HL-60/S4 (cell line): ENCODE results near the gene PROCR.

Experiments used
- in situ Hi-C: fragments of 300-500 bp; cut with MboI; formaldehyde crosslinking; loops from 2 replicates; pipeline ENCODE4 v1.14.3; 2022; ENCODE audit warnings: low sequenced_read_pairs

The PROCR gene

DNA sequence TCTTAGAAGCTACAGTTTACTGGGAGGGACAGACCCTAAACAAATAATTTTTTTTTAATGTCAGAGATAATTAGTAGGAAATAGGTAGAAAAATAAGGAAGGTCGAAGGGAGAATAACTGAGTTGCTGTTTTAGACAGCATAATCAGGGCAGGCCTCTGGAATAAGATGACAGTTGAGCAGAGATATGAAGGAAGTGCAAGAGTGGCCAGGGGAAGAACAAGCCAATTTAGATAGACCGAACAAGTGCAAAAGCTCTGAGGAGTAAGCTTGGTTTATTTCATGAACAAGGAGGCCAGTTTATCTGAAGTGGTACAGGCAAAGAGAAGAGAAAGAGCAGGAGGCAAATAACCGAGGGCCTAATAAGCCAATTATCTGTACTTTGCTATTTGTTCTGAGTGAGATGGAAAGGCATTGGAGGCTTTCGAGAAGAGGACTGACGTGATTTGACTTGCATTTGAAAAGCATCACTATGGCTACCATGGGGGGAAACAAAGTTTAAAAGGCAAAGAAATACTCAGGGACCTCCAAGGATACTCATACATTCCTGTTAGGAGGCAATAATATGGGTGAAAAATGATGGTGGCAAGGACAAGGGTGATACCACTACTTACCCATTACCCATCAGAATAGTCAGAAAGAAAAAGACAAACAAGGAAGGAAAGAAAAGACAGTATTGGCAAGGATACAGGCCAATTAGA lies 19.7 kb downstream of the PROCR start:
- in situ Hi-C loops: loop anchor here (10.0 kb wide), 1 partner anchor 57 kb away; no protein-coding TSS in a partner anchor

DNA sequence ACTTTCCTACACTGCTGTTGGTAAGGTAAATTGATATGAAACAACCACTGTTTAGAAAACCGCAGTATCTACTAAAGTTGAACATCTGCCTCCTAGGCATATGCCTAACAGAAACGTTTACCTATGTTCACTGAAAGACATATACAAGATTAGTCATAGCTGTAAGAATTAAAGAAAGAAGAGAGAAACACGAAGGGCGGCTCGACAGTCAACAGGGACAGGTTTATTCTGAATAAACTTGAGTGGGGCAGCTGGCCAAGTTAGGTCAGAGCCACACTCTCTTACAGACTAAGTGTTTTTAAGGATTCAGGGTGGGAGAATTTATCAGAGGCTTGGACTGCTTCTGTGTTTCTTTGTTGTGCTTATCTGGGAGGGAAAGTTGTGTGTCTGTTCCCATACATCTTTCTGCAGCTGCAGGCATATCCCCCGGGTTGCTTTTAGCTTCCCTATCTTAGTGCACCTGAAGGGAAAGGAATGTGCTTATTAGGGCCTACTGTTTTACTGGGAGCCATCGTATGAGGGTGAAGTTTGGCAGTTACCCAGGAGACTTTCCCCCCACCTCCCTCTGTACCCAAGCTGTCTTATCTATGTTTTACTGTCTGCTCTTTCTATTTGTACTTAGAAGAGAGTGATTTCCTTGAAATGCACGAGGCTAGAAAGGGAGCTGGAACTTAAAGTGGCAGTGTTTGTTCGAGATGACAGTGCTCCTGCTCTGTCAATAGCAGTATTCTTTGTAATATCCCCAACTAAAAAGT lies 20.4 kb downstream of the PROCR start:
- in situ Hi-C loops: loop anchor here (10.0 kb wide), 1 partner anchor 57 kb away; no protein-coding TSS in a partner anchor

DNA sequence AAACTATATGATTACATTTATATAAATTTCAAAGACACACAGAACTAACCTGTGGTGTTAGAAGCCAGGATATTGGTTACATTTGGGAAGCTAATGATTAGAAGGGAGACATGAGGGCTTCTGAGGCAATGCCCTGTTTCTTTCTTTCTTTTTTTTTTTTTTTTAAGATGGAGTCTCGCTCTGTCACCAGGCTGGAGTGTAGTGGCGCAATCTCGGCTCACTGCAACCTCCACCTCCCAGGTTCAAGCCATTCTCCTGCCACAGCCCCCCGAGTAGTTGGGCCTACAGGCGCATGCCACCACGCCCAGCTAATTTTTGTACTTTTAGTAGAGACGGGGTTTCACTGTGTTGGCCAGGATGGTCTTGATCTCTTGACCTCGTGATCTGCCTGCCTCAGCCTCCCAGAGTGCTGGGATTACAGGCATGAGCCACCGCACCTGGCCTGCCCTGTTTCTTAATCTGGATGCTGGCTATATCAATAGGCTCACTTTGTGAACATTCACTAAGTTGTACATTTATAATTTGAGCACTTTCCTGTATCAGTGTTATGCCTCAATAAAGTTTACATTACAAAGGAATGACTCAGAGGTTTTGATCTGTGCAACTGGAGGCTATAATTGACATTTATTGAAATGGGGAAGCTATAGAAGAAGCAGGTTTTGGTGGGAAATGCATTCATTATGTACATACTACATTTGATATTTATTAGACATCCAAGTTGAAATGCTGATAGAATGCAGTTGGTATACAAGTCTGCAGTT lies 21.3 kb downstream of the PROCR start:
- in situ Hi-C loops: loop anchor here (10.0 kb wide), 1 partner anchor 58 kb away; no protein-coding TSS in a partner anchor

GRCh38 chr20:35196313-35196712 lies 24.4 kb downstream of the PROCR start:
- in situ Hi-C loops: loop anchor here (10.0 kb wide), 1 partner anchor 62 kb away; no protein-coding TSS in a partner anchor

DNA sequence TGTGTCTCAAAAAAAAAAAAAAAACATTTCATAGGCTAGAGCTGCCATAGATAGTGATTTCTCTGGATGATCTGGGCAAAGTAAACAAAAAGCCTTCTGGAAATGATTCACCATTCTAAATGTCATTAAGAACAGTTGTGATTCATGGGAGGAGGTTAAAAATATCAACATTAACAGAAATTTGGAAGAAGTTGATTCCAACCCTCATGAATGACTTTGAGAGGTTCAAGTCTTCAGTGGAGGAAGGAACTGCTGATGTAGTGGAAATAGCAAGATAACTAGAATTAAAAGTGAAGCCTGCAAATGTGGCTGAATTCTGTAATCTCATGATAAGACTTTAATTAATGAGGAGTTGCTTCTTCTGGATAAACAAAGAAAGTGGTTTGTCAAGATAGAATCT lies 27.9 kb downstream of the PROCR start:
- in situ Hi-C loops: loop anchor here (10.0 kb wide), 2 partner anchors 65 to 105 kb away; partner anchors contain the start of gene TRPC4AP

DNA sequence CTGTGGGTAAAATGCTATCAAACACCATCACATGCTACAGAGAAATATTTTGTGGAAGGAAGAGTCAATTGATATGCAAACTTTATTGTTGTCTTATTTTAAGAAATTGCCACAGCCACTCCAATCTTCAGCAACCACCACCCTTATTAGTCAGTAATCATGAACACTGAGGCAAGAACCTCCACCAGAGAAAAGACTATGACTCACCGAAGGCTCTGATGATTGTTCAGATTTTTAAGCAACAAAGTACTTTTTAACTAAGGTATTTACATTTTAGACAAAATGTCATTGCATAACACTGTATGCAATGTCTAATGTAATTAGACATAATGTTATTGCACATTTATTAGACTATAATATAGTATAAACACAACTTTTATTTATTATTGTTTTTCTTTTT lies 28.4 kb downstream of the PROCR start:
- in situ Hi-C loops: loop anchor here (10.0 kb wide), 1 partner anchor 105 kb away; the partner anchor contains the start of gene TRPC4AP

GRCh38 chr20:35201467-35201866 lies 29.6 kb downstream of the PROCR start:
- in situ Hi-C loops: loop anchor here (10.0 kb wide), 1 partner anchor 107 kb away; the partner anchor contains the start of gene TRPC4AP

GRCh38 chr20:35206802-35207201 lies 34.9 kb downstream of the PROCR start:
- in situ Hi-C loops: loop anchor here (10.0 kb wide), 1 partner anchor 112 kb away; the partner anchor contains the start of gene TRPC4AP

GRCh38 chr20:35207950-35208611 lies 36.2 kb downstream of the PROCR start:
- in situ Hi-C loops: loop anchor here (10.0 kb wide), 1 partner anchor 113 kb away; the partner anchor contains the start of gene TRPC4AP

DNA sequence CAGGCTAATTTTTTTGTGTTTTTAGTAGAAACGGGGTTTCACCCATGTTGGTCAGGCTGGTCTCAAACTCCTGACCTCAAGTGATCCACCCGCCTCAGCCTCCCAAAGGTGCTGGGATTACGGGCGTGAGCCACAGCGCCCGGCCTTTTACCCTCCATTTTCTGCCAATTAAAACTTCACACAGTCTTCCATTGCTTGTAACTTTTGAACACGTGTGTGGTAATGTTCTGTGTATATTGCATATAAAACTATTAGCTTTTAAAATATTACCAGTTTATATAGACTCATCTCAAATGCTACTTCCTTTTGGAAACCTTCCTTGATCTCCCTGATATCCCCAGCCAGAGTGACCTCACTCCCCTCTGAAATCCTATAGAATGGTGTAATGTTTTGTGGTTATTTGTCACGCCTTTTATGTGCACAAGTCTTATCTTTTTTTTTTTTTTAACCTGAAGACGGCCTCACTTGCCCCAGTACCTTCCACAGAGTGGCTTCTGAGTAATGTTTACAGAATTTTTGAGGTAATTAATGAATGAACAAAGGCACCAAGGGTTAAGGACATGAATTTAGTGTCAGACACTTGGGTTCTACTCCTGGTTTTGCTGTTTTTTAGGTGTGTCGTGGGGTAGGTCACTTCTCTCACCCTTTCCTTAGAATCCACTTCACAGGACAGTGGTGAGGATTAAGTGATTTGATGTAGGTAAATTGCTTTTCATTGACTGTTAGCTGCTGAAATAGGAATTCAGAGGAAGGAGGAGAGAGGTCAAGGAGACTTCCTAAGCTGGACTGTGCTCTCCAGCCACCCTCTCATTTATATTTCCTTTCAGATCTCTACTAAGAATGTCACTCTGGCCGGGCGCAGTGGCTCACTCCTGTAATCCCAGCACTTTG lies 43.4 kb downstream of the PROCR start:
- in situ Hi-C loops: no loop called here

- in situ Hi-C loops: no loop called here
Observed at GRCh38 chr20:35216541-35216940, 44.7 kb downstream of the PROCR start.

- in situ Hi-C loops: no loop called here
Observed at GRCh38 chr20:35223941-35224340, 52.1 kb downstream of the PROCR start.

- in situ Hi-C loops: no loop called here
Observed at GRCh38 chr20:35224536-35224935, 52.7 kb downstream of the PROCR start.

DNA sequence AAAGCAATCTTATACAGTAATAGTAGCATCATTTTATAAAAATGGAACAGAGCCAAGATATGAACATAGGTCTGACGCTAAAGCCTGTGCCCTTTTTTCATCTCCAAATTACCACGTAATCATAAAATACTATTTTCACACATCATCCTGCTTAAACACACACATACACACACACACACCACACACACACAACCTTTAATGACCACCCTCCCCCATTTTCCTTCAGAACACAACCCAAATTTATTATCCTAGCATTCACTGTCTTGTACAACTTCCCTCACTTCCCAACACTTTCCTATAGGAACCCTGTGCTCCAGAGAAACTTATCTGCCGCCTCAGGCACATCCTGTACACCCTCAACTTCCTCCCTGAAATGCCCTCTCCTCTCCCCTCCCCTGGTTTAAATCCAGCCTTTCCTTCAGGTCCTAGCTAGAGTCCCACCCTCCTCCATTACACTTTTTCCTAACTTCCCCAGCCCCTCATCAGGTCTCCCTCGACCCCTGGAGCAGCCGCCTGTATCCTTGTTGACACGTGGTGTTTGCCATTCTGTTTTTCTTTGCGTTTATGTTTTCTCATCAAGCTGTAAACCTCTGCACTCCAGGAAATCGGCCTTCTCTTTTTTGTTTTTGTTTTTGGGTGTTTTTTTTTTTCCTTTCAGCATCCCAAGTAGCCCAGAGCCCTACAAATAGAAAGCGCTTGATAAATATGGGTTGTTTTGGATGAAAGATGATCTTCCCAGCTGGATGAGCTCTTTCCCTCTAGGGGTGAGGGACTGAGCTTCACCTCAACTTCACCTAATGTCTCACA lies 53.6 kb downstream of the PROCR start:
- in situ Hi-C loops: no loop called here

GRCh38 chr20:35226126-35226883 lies 54.4 kb downstream of the PROCR start, which contains the start of gene MMP24:
Gene MMP24 (plus strand): TSS chr20:35226690. CDS start chr20:35226739, 49 bp downstream.
- in situ Hi-C loops: no loop called here
